Ovary (tissue), 3 donors: ENCODE results near the gene DCAF8L2.

Source experiments
- CTCF ChIP-seq, 3 donors: fragments of 450-650 bp in 2 of 3; fragments of 200-600 bp in 1 of 3; IDR thresholded peaks; one replicate each; pipeline versions ENCODE4 v1.5.1 to v1.8.0; 2016 to 2022; ENCODE audit warnings: antibody characterized with exemption in 3 of 3, mild to moderate bottlenecking in 1 of 3
- EP300 ChIP-seq: sonication (generic); formaldehyde crosslinking; IDR thresholded peaks from one replicate; pipeline ENCODE4 v1.6.1; 2017; ENCODE audit warnings: antibody characterized with exemption
- donor health status: DM: no; HTN: no; CAD: no.

DNA sequence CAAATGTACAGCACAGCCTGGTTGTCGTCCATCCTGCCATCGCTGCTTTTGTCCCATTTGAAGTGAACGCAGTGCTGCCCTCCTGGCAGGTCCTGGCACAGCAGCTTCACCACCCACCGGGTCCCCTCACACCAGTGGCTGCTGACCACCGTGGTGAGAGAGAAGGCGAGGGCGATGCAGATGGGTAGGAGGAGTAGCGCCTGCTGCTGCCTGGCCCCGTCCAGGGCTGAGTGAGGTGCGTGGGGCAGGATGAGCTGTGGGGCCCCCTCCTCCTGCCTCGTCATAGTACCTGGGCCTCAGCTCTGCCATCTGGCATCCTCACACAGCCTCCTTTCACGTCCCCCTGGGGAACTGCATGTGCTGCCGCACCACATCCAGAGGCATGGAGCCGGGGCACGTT is 1.8 kb downstream of the DCAF8L2 start:
- no peak for TF ChIP-seq CTCF (IDR thresholded peaks at IDR 0.05)
- no peak for TF ChIP-seq EP300
